Aorta (tissue), 5 donors: Measurements from ENCODE around the gene WSB1. TPM values are rescaled to one million over a fixed set of nuclear protein-coding genes. Genes with fewer than 3 reads are reported as not detected.
"Not testable (repeated sequence)": the region's sequence is repeated elsewhere in the genome, so short reads cannot be mapped to it uniquely, and the experiment has no call there.

Experiments used
- ATAC-seq: fragments of 200-7000 bp; cut with Tn5 transposase; one replicate; pipeline ENCODE4 v1.9.1; 2022; ENCODE audit warnings: moderate library complexity; ENCODE audit not compliant: low FRiP score
- DNase-seq, 2 donors: peaks; one replicate each; pipeline ENCODE4 v3.0.0-alpha.2; 2020
- H3K27ac ChIP-seq, 2 donors: one replicate each; pipeline ENCODE4 v1.5.1; 2013; ENCODE audit warnings: low read length in 2 of 2, mild to moderate bottlenecking in 2 of 2, moderate library complexity in 2 of 2, control low read depth in 1 of 2, inconsistent platforms in 1 of 2, low read depth in 1 of 2
- H3K27me3 ChIP-seq, 2 donors: one replicate each; pipeline ENCODE4 v1.6.1; 2013; ENCODE audit warnings: control low read depth in 1 of 2, low read length in 1 of 2, mild to moderate bottlenecking in 1 of 2, moderate library complexity in 1 of 2; ENCODE audit not compliant: insufficient read depth in 2 of 2, control insufficient read depth in 1 of 2
- H3K36me3 ChIP-seq, 2 donors: one replicate each; pipeline ENCODE4 v1.6.1; 2013; ENCODE audit warnings: control low read depth in 1 of 2, low read length in 1 of 2, mild to moderate bottlenecking in 1 of 2; ENCODE audit not compliant: insufficient read depth in 2 of 2, control insufficient read depth in 1 of 2
- H3K4me1 ChIP-seq, 2 donors: one replicate each; pipeline ENCODE4 v1.6.1; 2013; ENCODE audit warnings: low read length in 2 of 2, control low read depth in 1 of 2, mild to moderate bottlenecking in 1 of 2, moderate library complexity in 1 of 2; ENCODE audit not compliant: insufficient read depth in 2 of 2, control insufficient read depth in 1 of 2
- H3K4me3 ChIP-seq, 2 donors: one replicate each; pipeline ENCODE4 v1.5.1; 2013; ENCODE audit warnings: low read length in 2 of 2, control low read depth in 1 of 2, mild to moderate bottlenecking in 1 of 2
- H3K9me3 ChIP-seq: one replicate; pipeline ENCODE4 v1.6.1; 2013; ENCODE audit warnings: mild to moderate bottlenecking, low read length; ENCODE audit not compliant: control insufficient read depth
- WGBS, 2 donors: extraction: QIAGEN DNeasy Blood & Tissue Kit; methylation state at CpG; one replicate each; pipeline ENCODE4 v1.1.7; 2013; 5-methylcytosine and 5-hydroxymethylcytosine counted together
- intact Hi-C, 2 donors: fragments of 100-400 bp; cut with DNase I; formaldehyde crosslinking; loops; one replicate each; pipeline versions ENCODE4 v1.14.2 to v1.15.0; 2022
- polyA plus RNA-seq, 2 donors: library from polyadenylated mRNA; stranded (reverse); fragments of 200-250 nt; gene quantifications; one replicate each; pipeline ENCODE4 v1.2.3, GENCODE V29; 2013
- total RNA-seq, 2 donors: library from RNA; stranded (reverse); fragmentation: NEBNext Ultra II Directional; extraction: Animal tissue kit (Norgen Biotek cat#: 25700); gene quantifications; one replicate each; pipeline ENCODE4 v1.2.1, GENCODE V29; 2021
- donor health status: healthy with polysubstance abuse.
- donor health status: Bipolar disorder and iron deficiency.
- donor health status: DM: no; HTN: no; CAD: no.
- donor health status: DM: no; HTN: no; CAD: no.
- donor health status: DM: yes; HTN: yes; CAD: no.

WSB1 gene
- total and polyA plus RNA-seq, 4 donors = 18.2 to 355 (median 271) TPM

DNA sequence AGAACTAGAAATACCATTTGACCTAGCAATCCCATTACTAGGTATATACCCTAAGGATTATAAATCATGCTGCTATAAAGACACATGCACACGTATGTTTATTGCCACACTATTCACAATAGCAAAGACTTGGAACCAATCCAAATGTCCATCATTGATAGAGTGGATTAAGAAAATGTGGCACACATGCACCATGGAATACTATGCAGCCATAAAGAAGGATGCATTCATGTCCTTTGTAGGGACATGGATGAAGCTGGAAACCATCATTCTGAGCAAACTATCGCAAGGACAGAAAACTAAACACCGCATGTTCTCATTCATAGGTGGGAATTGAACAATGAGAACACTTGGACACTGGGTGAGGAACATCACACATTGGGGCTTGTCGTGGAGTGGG lies 39.1 kb upstream of the WSB1 start:
- H3K4me3 ChIP-seq, H3K36me3 ChIP-seq, H3K4me1 ChIP-seq, H3K27ac ChIP-seq, H3K27me3 ChIP-seq, ATAC-seq, H3K9me3 ChIP-seq, DNase-seq: not testable (repeated sequence)
- intact Hi-C loops = loop anchor here in 1 of 2 donors (5.0 kb wide), 1 partner anchor 37 kb away; the partner anchor contains the start of gene WSB1
- 92 to 94% methylated on average over 4 of the region's 4 CpGs for WGBS, 2 donors

DNA sequence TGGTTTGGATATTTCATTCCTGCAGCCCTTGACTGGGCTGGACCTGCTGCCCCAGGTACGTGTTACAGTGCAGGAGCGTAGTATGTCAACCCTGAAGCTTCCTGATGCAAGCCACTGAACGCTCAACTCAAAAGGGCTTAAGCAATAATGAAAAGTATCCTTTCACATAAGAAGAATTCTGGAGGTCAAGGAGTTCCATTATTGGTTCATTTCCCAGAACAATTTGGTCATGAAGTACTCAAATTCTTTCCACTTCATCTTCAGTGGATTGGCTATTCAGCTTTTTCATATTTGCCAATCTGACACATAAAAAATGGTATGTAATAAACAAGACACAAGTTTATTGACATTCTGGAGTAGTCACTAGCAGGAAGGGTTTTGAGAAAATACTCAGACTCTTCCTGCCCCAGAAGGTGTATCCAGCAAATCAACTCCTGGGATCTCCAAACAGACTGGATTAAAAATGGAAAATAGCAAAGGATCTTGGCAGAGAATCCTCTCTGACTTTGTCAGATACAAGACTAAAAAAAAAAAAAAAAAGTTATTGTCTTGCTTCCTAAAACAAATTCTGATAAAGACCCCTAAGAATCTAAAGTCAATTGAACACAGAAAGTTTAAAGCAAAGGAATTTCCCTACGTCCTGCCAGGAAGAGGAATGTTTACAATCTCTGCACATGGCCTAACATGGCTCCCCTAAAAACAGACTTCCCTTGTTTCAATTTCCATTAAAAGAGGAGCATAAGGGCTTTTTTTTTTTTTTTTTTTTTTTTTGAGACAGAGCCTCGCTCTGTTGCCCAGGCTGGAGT lies 37.5 kb upstream of the WSB1 start:
- 58 to 68% methylated on average over 5 of the region's 5 CpGs for WGBS, 2 donors
- Histone ChIP-seq H3K4me1 (no peaks in the 10 kb centered on the region), H3K9me3 (no peaks in the 10 kb centered on the region), H3K27ac (peak overlapping the region in 1 of 2 donors; percentile 63), H3K27me3 (no peaks in the 10 kb centered on the region), H3K4me3 (no peak overlapping the region), H3K36me3 (no peaks in the 10 kb centered on the region)
- ATAC-seq (peak; percentile 57), DNase-seq (no peak)
- intact Hi-C loops = loop anchor here in 1 of 2 donors (5.0 kb wide), 1 partner anchor 36 kb away; the partner anchor contains the start of gene WSB1

DNA sequence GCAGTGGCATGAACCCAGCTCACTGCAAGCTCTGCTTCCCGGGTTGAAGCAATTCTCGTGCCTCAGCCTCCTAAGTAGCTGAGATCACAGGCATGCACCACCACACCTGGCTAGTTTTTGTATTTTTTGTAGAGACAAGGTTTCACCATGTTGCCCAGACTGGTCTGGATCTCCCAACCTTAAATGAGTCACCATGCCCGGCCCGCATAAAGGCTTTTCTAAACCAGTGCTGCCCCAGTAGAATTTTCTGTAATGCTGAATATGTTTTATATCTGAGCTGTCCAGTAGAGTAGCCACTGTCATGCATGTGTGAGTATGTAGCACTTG lies 36.9 kb upstream of the WSB1 start:
- no peaks in the 10 kb centered on the region for H3K27me3 ChIP-seq
- DNase-seq (no peak), ATAC-seq (no peak)
- no peaks in the 10 kb centered on the region for H3K4me1 ChIP-seq
- intact Hi-C loops = loop anchor here in 1 of 2 donors (5.0 kb wide), 1 partner anchor 35 kb away; the partner anchor contains the start of gene WSB1
- WGBS, 2 donors = 70 to 71% methylated on average over 4 of the region's 4 CpGs
- peak overlapping the region in 1 of 2 donors; percentile 63 for H3K27ac ChIP-seq
- no peak overlapping the region for H3K4me3 ChIP-seq
- no peaks in the 10 kb centered on the region for H3K9me3 ChIP-seq
- H3K36me3 ChIP-seq = no peaks in the 10 kb centered on the region

- no peaks in the 10 kb centered on the region for H3K9me3 ChIP-seq
- no peaks in the 10 kb centered on the region for H3K36me3 ChIP-seq
- intact Hi-C loops = loop anchor here in 1 of 2 donors (5.0 kb wide), 1 partner anchor 33 kb away; the partner anchor contains the start of gene WSB1
- WGBS, 2 donors = 89 to 90% methylated on average over 4 of the region's 4 CpGs
- H3K27ac ChIP-seq = no peak overlapping the region
- H3K27me3 ChIP-seq = no peaks in the 10 kb centered on the region
- peaks cover 2% of the 10 kb centered on the region in 2 donors for H3K4me1 ChIP-seq
- H3K4me3 ChIP-seq = no peak overlapping the region
- DNase-seq (no peak), ATAC-seq (no peak)
These were observed 34.6 kb upstream of the WSB1 start for GRCh38 chr17:27259356-27259755.

GRCh38 chr17:27263386-27263785 lies 30.5 kb upstream of the WSB1 start:
- 45% methylated on average over 5 of the region's 5 CpGs for WGBS, 2 donors
- ATAC-seq (no peak), DNase-seq (no peak)
- Histone ChIP-seq H3K4me3 (no peak overlapping the region), H3K27ac (no peak overlapping the region), H3K27me3 (no peaks in the 10 kb centered on the region), H3K4me1 (peaks cover 2% of the 10 kb centered on the region in 2 donors), H3K9me3 (no peaks in the 10 kb centered on the region), H3K36me3 (no peaks in the 10 kb centered on the region)
- intact Hi-C loops = no loop called here

DNA sequence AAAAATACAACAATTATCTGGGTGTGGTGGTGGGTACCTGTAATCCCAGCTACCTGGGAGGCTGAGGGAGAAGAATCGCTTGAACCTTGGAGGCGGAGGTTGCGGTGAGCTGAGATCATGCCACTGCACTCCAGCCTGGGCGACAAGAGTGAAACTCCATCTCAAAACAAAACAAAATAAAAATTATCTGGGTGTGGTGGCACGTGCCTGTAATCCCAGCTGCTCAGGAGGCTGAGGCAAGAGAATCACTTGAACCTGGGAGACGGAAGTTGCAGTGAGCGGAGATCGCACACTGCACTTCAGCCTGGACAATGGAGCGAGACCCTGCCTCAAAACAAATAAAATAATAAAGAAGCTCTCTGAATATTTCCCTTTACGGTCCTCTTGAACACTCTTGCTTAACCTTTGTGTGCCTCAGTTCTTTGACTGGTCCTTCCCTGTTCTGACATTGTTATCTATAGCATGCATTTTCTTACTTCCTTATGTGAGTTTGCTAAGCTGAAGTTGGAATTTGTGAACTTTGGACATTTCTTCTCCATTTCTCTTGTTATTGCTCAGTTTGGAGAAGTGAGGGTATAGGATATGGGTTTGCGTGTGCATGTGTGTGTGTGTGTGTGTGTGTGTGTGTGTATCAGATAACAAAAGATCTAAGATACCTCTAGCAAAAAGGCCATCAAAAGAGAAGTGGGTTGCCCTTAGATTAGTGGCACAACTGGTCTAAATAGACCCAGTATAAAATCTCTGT lies 29.7 kb upstream of the WSB1 start:
- Histone ChIP-seq H3K9me3 (no peaks in the 10 kb centered on the region), H3K27ac (no peak overlapping the region), H3K27me3 (no peaks in the 10 kb centered on the region), H3K36me3 (no peaks in the 10 kb centered on the region), H3K4me1 (peaks cover 2% of the 10 kb centered on the region in 2 donors), H3K4me3 (no peak overlapping the region)
- ATAC-seq (no peak), DNase-seq (no peak)
- WGBS, 2 donors = 93 to 95% methylated on average over 11 of the region's 11 CpGs
- intact Hi-C loops = no loop called here

GRCh38 chr17:27265333-27265732 lies 28.6 kb upstream of the WSB1 start:
- ATAC-seq = no peak
- no peaks in the 10 kb centered on the region for H3K36me3 ChIP-seq
- H3K27me3 ChIP-seq = no peaks in the 10 kb centered on the region
- intact Hi-C loops = no loop called here
- no peaks in the 10 kb centered on the region for H3K9me3 ChIP-seq
- no peak overlapping the region for H3K27ac ChIP-seq
- WGBS, 2 donors = 86 to 92% methylated on average over 1 of the region's 1 CpG
- H3K4me1 ChIP-seq = peaks cover 2% of the 10 kb centered on the region in 2 donors
- no peak for DNase-seq
- H3K4me3 ChIP-seq = no peak overlapping the region

GRCh38 chr17:27266228-27266627 lies 27.7 kb upstream of the WSB1 start:
- intact Hi-C loops = no loop called here
- Histone ChIP-seq H3K9me3 (no peaks in the 10 kb centered on the region), H3K27me3 (no peaks in the 10 kb centered on the region), H3K36me3 (no peaks in the 10 kb centered on the region), H3K4me3 (no peak overlapping the region), H3K4me1 (peaks cover 2% of the 10 kb centered on the region in 2 donors), H3K27ac (no peak overlapping the region)
- 89 to 91% methylated on average over 1 of the region's 1 CpG for WGBS, 2 donors
- DNase-seq (no peak), ATAC-seq (no peak)
